OCI-LY1 (cell line): ENCODE measurements around the gene FRMD3.

Experiments used
- H2AFZ ChIP-seq: fragments of 200-600 bp; sonication (generic), shearing (Covaris generic); 2 replicates; pipeline ENCODE4 v1.6.0; 2014; ENCODE audit warnings: antibody characterized with exemption, mild to moderate bottlenecking, low read length
- H3F3A ChIP-seq: fragments of 200-600 bp; sonication (generic), shearing (Covaris generic); 2 replicates; pipeline ENCODE4 v1.6.0; 2014; ENCODE audit warnings: mild to moderate bottlenecking, antibody characterized with exemption, low read length, moderate library complexity; ENCODE audit not compliant: insufficient read depth
- H3K27ac ChIP-seq: fragments of 200-600 bp; sonication (generic); 2 replicates; pipeline ENCODE4 v1.5.1; 2014; ENCODE audit warnings: low read length, mixed run types, mild to moderate bottlenecking, low read depth; ENCODE audit not compliant: poor library complexity, severe bottlenecking
- H3K27me3 ChIP-seq: fragments of 200-600 bp; sonication (generic); 2 replicates; pipeline ENCODE4 v1.6.0; 2014; ENCODE audit warnings: antibody characterized with exemption, mild to moderate bottlenecking, low read length, moderate library complexity; ENCODE audit not compliant: insufficient read depth
- H3K36me3 ChIP-seq: fragments of 200-600 bp; sonication (generic); 2 replicates; pipeline ENCODE4 v1.6.1; 2014; ENCODE audit warnings: mild to moderate bottlenecking, antibody characterized with exemption, low read length, moderate library complexity, mixed read lengths; ENCODE audit not compliant: insufficient read depth
- H3K4me1 ChIP-seq: fragments of 200-600 bp; sonication (generic); 2 replicates; pipeline ENCODE4 v1.5.1; 2014; ENCODE audit warnings: mild to moderate bottlenecking, low read length, moderate library complexity; ENCODE audit not compliant: insufficient read depth, severe bottlenecking
- H3K4me2 ChIP-seq: fragments of 200-600 bp; sonication (generic), shearing (Covaris generic); 2 replicates; pipeline ENCODE4 v1.6.1; 2014; ENCODE audit warnings: low read length
- H3K4me3 ChIP-seq: fragments of 200-600 bp; sonication (generic); 2 replicates; pipeline ENCODE4 v1.5.1; 2014; ENCODE audit warnings: low read length, low read depth, mild to moderate bottlenecking, mixed read lengths; ENCODE audit not compliant: poor library complexity, severe bottlenecking
- H3K79me2 ChIP-seq: fragments of 200-600 bp; shearing (Covaris generic); 2 replicates; pipeline ENCODE4 v1.6.1; 2016; ENCODE audit warnings: mixed run types, low read length, mixed read lengths; ENCODE audit not compliant: insufficient read depth
- H3K9ac ChIP-seq: fragments of 200-600 bp; sonication (generic), shearing (Covaris generic); 2 replicates; pipeline ENCODE4 v1.6.1; 2014; ENCODE audit warnings: mild to moderate bottlenecking, low read length, mixed read lengths
- H3K9me2 ChIP-seq: fragments of 200-600 bp; sonication (generic), shearing (Covaris generic); 2 replicates; pipeline ENCODE4 v1.6.1; 2014; ENCODE audit warnings: low read depth, mild to moderate bottlenecking, low read length, mixed read lengths
- H3K9me3 ChIP-seq: fragments of 200-600 bp; shearing (Covaris generic); 2 replicates; pipeline ENCODE4 v1.6.1; 2014; ENCODE audit warnings: low read length, mixed read lengths
- H4K20me1 ChIP-seq: fragments of 200-600 bp; sonication (generic), shearing (Covaris generic); 2 replicates; pipeline ENCODE4 v1.6.0; 2016; ENCODE audit warnings: mild to moderate bottlenecking, low read length; ENCODE audit not compliant: insufficient read depth
- EZH2 ChIP-seq: fragments of 200-600 bp; sonication (generic), shearing (Covaris generic); IDR thresholded peaks from 2 replicates; pipeline ENCODE4 v1.8.0; 2017; ENCODE audit warnings: borderline replicate concordance, mixed run types, mild to moderate bottlenecking, antibody characterized with exemption, low read length, moderate library complexity, mixed read lengths
- TF ChIP-seq, protein P1 (sequence below): fragments of 200-600 bp; sonication (generic), shearing (Covaris generic); IDR thresholded peaks from 2 replicates; pipeline ENCODE4 v1.5.1; 2017; ENCODE audit warnings: mild to moderate bottlenecking, antibody characterized with exemption, low read length, moderate library complexity, mixed read lengths

FRMD3 gene

DNA sequence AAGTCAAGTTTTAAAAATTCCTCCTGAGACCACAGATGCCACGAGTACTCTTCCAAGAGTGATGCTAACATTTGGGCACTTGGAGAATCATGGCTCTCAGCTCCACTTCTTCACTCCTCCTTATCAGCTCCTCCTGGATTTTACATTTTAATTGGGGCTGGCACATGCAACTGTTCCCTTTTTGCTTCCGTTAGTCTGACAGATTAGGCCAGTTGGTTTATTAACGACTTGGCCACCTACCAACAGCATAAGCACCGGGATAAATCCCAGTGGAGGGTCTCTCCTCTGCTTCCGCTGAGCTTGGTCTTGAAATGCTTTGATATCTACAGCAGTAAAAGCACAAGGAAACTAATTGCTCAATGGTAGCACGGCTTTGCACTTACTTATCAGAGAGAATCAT is 340.6 kb downstream of the FRMD3 start:
- H4K20me1 ChIP-seq = no peaks in the 10 kb centered on the region
- no peaks in the 10 kb centered on the region for H3K79me2 ChIP-seq
- H3K4me1 ChIP-seq = no peaks in the 10 kb centered on the region
- H3K27me3 ChIP-seq = peaks cover 4% of the 10 kb centered on the region; the same call in 1 of the 2 replicates
- H3K27ac ChIP-seq = no peak overlapping the region
- H3K9me2 ChIP-seq = no peaks in the 10 kb centered on the region
- no peaks in the 10 kb centered on the region for H3F3A ChIP-seq
- no peaks in the 10 kb centered on the region for H3K9me3 ChIP-seq
- no peak overlapping the region for H2AFZ ChIP-seq
- H3K36me3 ChIP-seq = no peaks in the 10 kb centered on the region
- no peak for TF ChIP-seq EZH2
- TF ChIP-seq, protein P1, sequence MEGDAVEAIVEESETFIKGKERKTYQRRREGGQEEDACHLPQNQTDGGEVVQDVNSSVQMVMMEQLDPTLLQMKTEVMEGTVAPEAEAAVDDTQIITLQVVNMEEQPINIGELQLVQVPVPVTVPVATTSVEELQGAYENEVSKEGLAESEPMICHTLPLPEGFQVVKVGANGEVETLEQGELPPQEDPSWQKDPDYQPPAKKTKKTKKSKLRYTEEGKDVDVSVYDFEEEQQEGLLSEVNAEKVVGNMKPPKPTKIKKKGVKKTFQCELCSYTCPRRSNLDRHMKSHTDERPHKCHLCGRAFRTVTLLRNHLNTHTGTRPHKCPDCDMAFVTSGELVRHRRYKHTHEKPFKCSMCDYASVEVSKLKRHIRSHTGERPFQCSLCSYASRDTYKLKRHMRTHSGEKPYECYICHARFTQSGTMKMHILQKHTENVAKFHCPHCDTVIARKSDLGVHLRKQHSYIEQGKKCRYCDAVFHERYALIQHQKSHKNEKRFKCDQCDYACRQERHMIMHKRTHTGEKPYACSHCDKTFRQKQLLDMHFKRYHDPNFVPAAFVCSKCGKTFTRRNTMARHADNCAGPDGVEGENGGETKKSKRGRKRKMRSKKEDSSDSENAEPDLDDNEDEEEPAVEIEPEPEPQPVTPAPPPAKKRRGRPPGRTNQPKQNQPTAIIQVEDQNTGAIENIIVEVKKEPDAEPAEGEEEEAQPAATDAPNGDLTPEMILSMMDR = no peak
- no peak overlapping the region for H3K4me2 ChIP-seq
- H3K4me3 ChIP-seq = no peak overlapping the region
- H3K9ac ChIP-seq = no peak overlapping the region

GRCh38 chr9:83196946-83197345 is 341.3 kb downstream of the FRMD3 start:
- H4K20me1 ChIP-seq = no peaks in the 10 kb centered on the region
- H3F3A ChIP-seq = no peaks in the 10 kb centered on the region
- H3K4me3 ChIP-seq = no peak overlapping the region
- no peak overlapping the region for H3K27ac ChIP-seq
- no peak overlapping the region for H2AFZ ChIP-seq
- H3K27me3 ChIP-seq = peaks cover 4% of the 10 kb centered on the region; the same call in 1 of the 2 replicates
- H3K9ac ChIP-seq = no peak overlapping the region
- no peaks in the 10 kb centered on the region for H3K9me2 ChIP-seq
- no peaks in the 10 kb centered on the region for H3K36me3 ChIP-seq
- no peaks in the 10 kb centered on the region for H3K9me3 ChIP-seq
- H3K79me2 ChIP-seq = no peaks in the 10 kb centered on the region
- no peak for TF ChIP-seq EZH2
- TF ChIP-seq, protein P1 = no peak
- H3K4me1 ChIP-seq = no peaks in the 10 kb centered on the region
- no peak overlapping the region for H3K4me2 ChIP-seq
